C4-2B (cell line): Measurements from ENCODE around the gene FCMR.

Experiments used
- CTCF ChIP-seq: fragments of 450-650 bp; conservative IDR thresholded peaks from 2 replicates; pipeline ENCODE4 v1.5.1; 2017; ENCODE audit warnings: mild to moderate bottlenecking
- ZFX ChIP-seq: fragments of 450-650 bp; IDR thresholded peaks from 2 replicates; pipeline ENCODE4 v1.6.1; 2017

- TF ChIP-seq CTCF (no peak), ZFX (no peak)
These were observed 31.3 kb downstream of the FCMR start for GRCh38 chr1:206890125-206891060.
